Measurements from ENCODE around the gene KRT86.

The KRT86 gene

DNA sequence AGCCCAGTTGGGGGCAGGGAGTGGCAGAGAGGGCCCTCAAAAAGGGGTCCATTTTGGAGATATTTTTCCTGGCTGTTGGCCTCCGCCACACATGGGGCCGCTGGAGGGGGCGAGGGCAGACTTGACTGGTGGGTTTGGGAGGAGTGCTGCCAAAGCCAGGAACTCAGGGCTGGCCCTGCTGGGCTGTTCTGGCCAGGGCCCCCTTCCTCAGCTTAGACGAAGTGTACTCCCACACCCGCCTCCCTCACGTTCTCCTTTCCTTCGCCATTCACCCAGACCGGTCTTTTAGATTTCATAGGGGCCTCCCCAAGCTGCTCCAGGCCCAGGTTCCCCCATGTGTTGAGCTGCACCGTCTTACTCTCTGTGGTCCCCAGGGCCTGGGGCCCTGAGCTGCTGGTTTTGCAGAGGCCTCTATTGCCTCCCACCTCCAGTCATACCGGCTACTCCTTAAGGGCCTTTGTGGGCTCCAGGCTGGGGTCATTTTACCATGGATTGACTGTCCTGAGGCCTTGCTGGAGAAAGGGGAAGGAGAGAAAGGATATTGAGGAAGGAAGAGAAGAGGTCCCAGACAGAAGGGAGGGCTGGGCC is 40.1 kb upstream of the KRT86 start:
- Histone ChIP-seq H3K27ac (ENCODE audit: low read depth, low read length) (no peak overlapping the region), H3K9me3 (ENCODE audit: insufficient read depth, low read length) (no peaks in the 10 kb centered on the region), H3K4me3 (ENCODE audit: insufficient read depth, low read length, poor library complexity, severe bottlenecking) (no peak overlapping the region), H3K9ac (ENCODE audit: low read length) (no peak overlapping the region), H2AFZ (ENCODE audit: low read depth, low read length, severe bottlenecking) (no peak overlapping the region), H4K20me1 (ENCODE audit: low read depth, low read length) (no peaks in the 10 kb centered on the region), H3K36me3 (ENCODE audit: low read length) (no peaks in the 10 kb centered on the region), H3K79me2 (ENCODE audit: insufficient read depth, low read length) (no peaks in the 10 kb centered on the region), H3F3A (ENCODE audit: insufficient read depth) (no peaks in the 10 kb centered on the region), H3K4me2 (ENCODE audit: low read depth, low read length, poor library complexity, severe bottlenecking) (no peak overlapping the region), H3K27me3 (ENCODE audit: low read length) (no peaks in the 10 kb centered on the region; the same call in 1 of the 2 replicates), H3K9me2 (replicated peaks; ENCODE audit: insufficient read depth, low read length) (no peaks in the 10 kb centered on the region)
- TF ChIP-seq, protein P1, sequence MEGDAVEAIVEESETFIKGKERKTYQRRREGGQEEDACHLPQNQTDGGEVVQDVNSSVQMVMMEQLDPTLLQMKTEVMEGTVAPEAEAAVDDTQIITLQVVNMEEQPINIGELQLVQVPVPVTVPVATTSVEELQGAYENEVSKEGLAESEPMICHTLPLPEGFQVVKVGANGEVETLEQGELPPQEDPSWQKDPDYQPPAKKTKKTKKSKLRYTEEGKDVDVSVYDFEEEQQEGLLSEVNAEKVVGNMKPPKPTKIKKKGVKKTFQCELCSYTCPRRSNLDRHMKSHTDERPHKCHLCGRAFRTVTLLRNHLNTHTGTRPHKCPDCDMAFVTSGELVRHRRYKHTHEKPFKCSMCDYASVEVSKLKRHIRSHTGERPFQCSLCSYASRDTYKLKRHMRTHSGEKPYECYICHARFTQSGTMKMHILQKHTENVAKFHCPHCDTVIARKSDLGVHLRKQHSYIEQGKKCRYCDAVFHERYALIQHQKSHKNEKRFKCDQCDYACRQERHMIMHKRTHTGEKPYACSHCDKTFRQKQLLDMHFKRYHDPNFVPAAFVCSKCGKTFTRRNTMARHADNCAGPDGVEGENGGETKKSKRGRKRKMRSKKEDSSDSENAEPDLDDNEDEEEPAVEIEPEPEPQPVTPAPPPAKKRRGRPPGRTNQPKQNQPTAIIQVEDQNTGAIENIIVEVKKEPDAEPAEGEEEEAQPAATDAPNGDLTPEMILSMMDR (IDR thresholded peaks at IDR 0.05; ENCODE audit: insufficient read depth, low read length, poor library complexity, severe bottlenecking), result no peak
- no peak for TF ChIP-seq EZH2phosphoT487 (conservative IDR thresholded peaks at IDR 0.05; ENCODE audit: low read length)

DNA sequence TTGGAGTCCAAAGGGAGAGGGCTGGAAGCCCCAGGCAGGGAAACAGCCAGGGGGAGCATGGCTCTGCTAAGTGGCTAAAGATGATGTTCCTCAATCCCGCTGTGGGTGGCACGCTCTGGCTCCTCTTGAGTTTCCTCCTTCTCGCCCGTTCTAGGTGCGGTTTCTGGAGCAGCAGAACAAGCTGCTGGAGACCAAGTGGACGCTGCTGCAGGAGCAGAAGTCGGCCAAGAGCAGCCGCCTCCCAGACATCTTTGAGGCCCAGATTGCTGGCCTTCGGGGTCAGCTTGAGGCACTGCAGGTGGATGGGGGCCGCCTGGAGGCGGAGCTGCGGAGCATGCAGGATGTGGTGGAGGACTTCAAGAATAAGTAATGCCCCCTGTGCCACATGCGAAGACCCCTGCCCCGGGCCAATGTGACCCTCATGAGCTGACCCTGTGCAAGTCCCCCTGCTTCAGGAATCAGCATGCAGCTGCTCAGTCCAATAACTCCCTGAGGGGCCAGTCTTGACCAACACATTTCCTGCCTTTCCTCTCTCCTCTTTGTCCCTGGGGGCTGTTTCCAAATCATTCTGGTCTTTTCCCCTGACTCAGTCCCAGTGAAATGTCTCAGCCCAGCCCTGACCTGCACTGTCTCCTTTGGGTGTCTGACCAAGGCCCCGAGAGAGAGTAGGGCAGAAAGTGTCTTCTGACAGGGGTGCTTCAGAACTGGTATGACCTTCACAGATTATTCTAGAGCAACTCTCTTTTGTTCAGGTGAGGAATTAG is 39.3 kb upstream of the KRT86 start:
- no peak overlapping the region for H3K4me2 ChIP-seq (ENCODE audit: low read depth, low read length, poor library complexity, severe bottlenecking)
- no peaks in the 10 kb centered on the region for H3K9me2 ChIP-seq (replicated peaks; ENCODE audit: insufficient read depth, low read length)
- no peak overlapping the region for H3K9ac ChIP-seq (ENCODE audit: low read length)
- H2AFZ ChIP-seq (ENCODE audit: low read depth, low read length, severe bottlenecking), result no peak overlapping the region
- no peak overlapping the region for H3K27ac ChIP-seq (ENCODE audit: low read depth, low read length)
- H3K36me3 ChIP-seq (ENCODE audit: low read length), result no peaks in the 10 kb centered on the region
- H3K27me3 ChIP-seq (ENCODE audit: low read length), result no peaks in the 10 kb centered on the region; the same call in 1 of the 2 replicates
- no peak for TF ChIP-seq EZH2phosphoT487 (conservative IDR thresholded peaks at IDR 0.05; ENCODE audit: low read length)
- no peaks in the 10 kb centered on the region for H4K20me1 ChIP-seq (ENCODE audit: low read depth, low read length)
- no peaks in the 10 kb centered on the region for H3K9me3 ChIP-seq (ENCODE audit: insufficient read depth, low read length)
- no peaks in the 10 kb centered on the region for H3K79me2 ChIP-seq (ENCODE audit: insufficient read depth, low read length)
- H3F3A ChIP-seq (ENCODE audit: insufficient read depth), result no peaks in the 10 kb centered on the region
- no peak overlapping the region for H3K4me3 ChIP-seq (ENCODE audit: insufficient read depth, low read length, poor library complexity, severe bottlenecking)

DNA sequence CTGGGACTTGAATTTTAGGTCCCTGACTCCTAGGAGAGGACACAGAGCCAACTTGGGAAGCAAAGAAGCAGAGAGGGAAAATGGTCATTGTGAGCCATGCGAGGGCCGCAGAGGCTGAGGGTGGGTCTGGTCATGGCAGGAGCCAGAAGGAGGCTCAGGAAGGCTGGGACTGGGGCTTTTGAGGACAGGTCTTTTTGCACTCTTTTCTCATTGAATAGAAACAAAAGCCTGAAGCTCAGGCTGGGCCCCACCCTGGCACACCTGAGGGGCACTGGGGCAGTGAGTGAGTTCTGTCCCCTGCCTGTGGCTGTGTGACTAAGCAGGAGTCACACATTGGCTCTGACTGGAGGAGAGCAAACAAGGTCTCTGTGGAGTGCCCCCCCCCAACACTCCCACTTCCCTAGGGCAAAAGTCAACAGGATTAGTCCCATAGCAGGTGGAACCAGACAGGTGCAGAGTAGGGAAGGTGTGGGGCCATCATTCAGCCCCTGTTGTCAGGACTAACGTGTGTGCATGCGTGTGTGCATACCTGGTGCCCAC is 38.6 kb upstream of the KRT86 start:
- no peaks in the 10 kb centered on the region for H3K36me3 ChIP-seq (ENCODE audit: low read length)
- no peak overlapping the region for H3K4me2 ChIP-seq (ENCODE audit: low read depth, low read length, poor library complexity, severe bottlenecking)
- H3K27me3 ChIP-seq (ENCODE audit: low read length), result no peaks in the 10 kb centered on the region
- no peaks in the 10 kb centered on the region for H3K9me2 ChIP-seq (replicated peaks; ENCODE audit: insufficient read depth, low read length)
- H3K9ac ChIP-seq (ENCODE audit: low read length), result no peak overlapping the region
- TF ChIP-seq, protein P1 (IDR thresholded peaks at IDR 0.05; ENCODE audit: insufficient read depth, low read length, poor library complexity, severe bottlenecking), result no peak
- TF ChIP-seq EZH2phosphoT487 (conservative IDR thresholded peaks at IDR 0.05; ENCODE audit: low read length), result no peak
- no peaks in the 10 kb centered on the region for H4K20me1 ChIP-seq (ENCODE audit: low read depth, low read length)
- H3K4me3 ChIP-seq (ENCODE audit: insufficient read depth, low read length, poor library complexity, severe bottlenecking), result no peak overlapping the region
- H3K9me3 ChIP-seq (ENCODE audit: insufficient read depth, low read length), result no peaks in the 10 kb centered on the region
- no peak overlapping the region for H3K27ac ChIP-seq (ENCODE audit: low read depth, low read length)
- H3F3A ChIP-seq (ENCODE audit: insufficient read depth), result no peaks in the 10 kb centered on the region
- H2AFZ ChIP-seq (ENCODE audit: low read depth, low read length, severe bottlenecking), result no peak overlapping the region
- no peaks in the 10 kb centered on the region for H3K79me2 ChIP-seq (ENCODE audit: insufficient read depth, low read length)

Data from SU-DHL-6 (cell line).